Measurements from ENCODE around the gene MAP3K12.

GRCh38 chr12:53518381-53518780 is 19.1 kb upstream of the MAP3K12 start:
- TF ChIP-seq EZH2 (IDR thresholded peaks at IDR 0.05; ENCODE audit: borderline replicate concordance, low read length) (no peak), CTCF (IDR thresholded peaks at IDR 0.05; ENCODE audit: low read length) (no peak)
